HCT116 (cell line): Measurements from ENCODE around the gene SLC35F3. TPM values are rescaled to one million over a fixed set of nuclear protein-coding genes. Genes with fewer than 3 reads are reported as not detected.

ENCODE experiments used
- ATAC-seq: fragments of 200-7000 bp; cut with Tn5 transposase; 2 replicates; pipeline ENCODE4 v1.9.1; 2020; ENCODE audit warnings: mild to moderate bottlenecking, moderate library complexity
- BruUV-seq: library from RNA; stranded (reverse); fragments of 400-500 nt; replicated peaks from 2 replicates; lab custom pipeline; 2021; lab: Mats Ljungman, UMichigan
- CTCF ChIA-PET: fragments of 300-600 bp; sonication (Branson Sonifier 250); formaldehyde crosslinking; loops from one replicate; lab custom pipeline; 2021; ENCODE audit warnings: antibody characterized with exemption; lab: Charles Lee
- POLR2A ChIA-PET: fragments of 300-600, 350-600 bp; sonication (Branson Sonifier 250); formaldehyde crosslinking; loops from one replicate; lab custom pipeline; 2021; ENCODE audit warnings: antibody characterized with exemption; lab: Charles Lee
- RAD21 ChIA-PET, 2 experiments: fragments of 300-600 bp; sonication (Branson Sonifier 250); formaldehyde crosslinking; loops; one replicate each; lab custom pipeline; 2023; ENCODE audit warnings: low total read pairs in 2 of 2; ENCODE audit not compliant: uncharacterized antibody in 2 of 2, unreplicated experiment in 2 of 2, low non-redundant PET in 1 of 2; lab: Charles Lee
- DNase-seq: peaks from one replicate; pipeline ENCODE4 v3.0.0-alpha.2; 2010; ENCODE audit warnings: low read depth, low spot score
- H2AFZ ChIP-seq: fragments of 200-600 bp; shearing (Covaris generic), sonication (generic); 2 replicates; pipeline ENCODE4 v1.6.1; 2017; ENCODE audit warnings: low read depth, mixed run types, mixed read lengths, antibody characterized with exemption, low read length; ENCODE audit not compliant: poor library complexity, severe bottlenecking
- H3K27ac ChIP-seq: 2 replicates; pipeline ENCODE4 v1.5.1; 2012; ENCODE audit warnings: low read depth, low read length
- H3K27me3 ChIP-seq: fragments of 200-600 bp; sonication (generic); 2 replicates; pipeline ENCODE4 v1.6.1; 2016; ENCODE audit warnings: mixed run types, low read length, mixed read lengths; ENCODE audit not compliant: insufficient read depth
- H3K36me3 ChIP-seq, 2 experiments: fragments of 200-500 bp in 1 of 2; fragments of 200-600 bp in 1 of 2; sonication (Bioruptor generic) in 1 of 2; sonication (generic) in 1 of 2; 2 replicates each; pipeline versions ENCODE4 v1.5.1 to v1.6.1; 2014 to 2016; ENCODE audit warnings: low read length in 2 of 2, inconsistent platforms in 1 of 2, mixed read lengths in 1 of 2, mixed run types in 1 of 2; ENCODE audit not compliant: insufficient read depth in 2 of 2, control insufficient read depth in 1 of 2
- H3K4me1 ChIP-seq, 2 experiments: fragments of 200-600 bp in 1 of 2; sonication (generic) in 1 of 2; 2 replicates each; pipeline versions ENCODE4 v1.5.1 to v1.6.1; 2012 to 2017; ENCODE audit warnings: low read length in 2 of 2, inconsistent platforms in 1 of 2, mild to moderate bottlenecking in 1 of 2, mixed read lengths in 1 of 2, mixed run types in 1 of 2, moderate library complexity in 1 of 2; ENCODE audit not compliant: insufficient read depth in 2 of 2, control insufficient read depth in 1 of 2
- H3K4me2 ChIP-seq: fragments of 200-600 bp; sonication (generic); 2 replicates; pipeline ENCODE4 v1.6.1; 2017; ENCODE audit warnings: mixed run types, low read length, mixed read lengths
- H3K4me3 ChIP-seq, 2 experiments: fragments of 200-600 bp in 1 of 2; sonication (generic) in 1 of 2; replicated peaks in 1 of 2; 2 replicates each; pipeline ENCODE4 v1.5.1; 2011 to 2016; ENCODE audit warnings: low read length in 2 of 2, control low read depth in 1 of 2, low read depth in 1 of 2, mild to moderate bottlenecking in 1 of 2, mixed read lengths in 1 of 2, mixed run types in 1 of 2
- H3K79me2 ChIP-seq: fragments of 200-600 bp; sonication (generic); 2 replicates; pipeline ENCODE4 v1.6.1; 2017; ENCODE audit warnings: mild to moderate bottlenecking, mixed run types, low read length, moderate library complexity, mixed read lengths; ENCODE audit not compliant: insufficient read depth
- H3K9ac ChIP-seq: fragments of 200-600 bp; sonication (generic); 2 replicates; pipeline ENCODE4 v1.6.1; 2016; ENCODE audit warnings: low read length, mixed read lengths
- H3K9me2 ChIP-seq: fragments of 200-600 bp; sonication (generic), shearing (Covaris generic); 2 replicates; pipeline ENCODE4 v1.6.1; 2017; ENCODE audit warnings: mixed run types, mild to moderate bottlenecking, moderate library complexity; ENCODE audit not compliant: insufficient read depth
- H3K9me3 ChIP-seq, 2 experiments: fragments of 200-500 bp in 1 of 2; fragments of 200-600 bp in 1 of 2; sonication (Bioruptor generic) in 1 of 2; sonication (generic) in 1 of 2; 2 replicates each; pipeline ENCODE4 v1.6.1; 2014 to 2017; ENCODE audit warnings: low read length in 2 of 2, mixed read lengths in 2 of 2, inconsistent platforms in 1 of 2, low read depth in 1 of 2, mild to moderate bottlenecking in 1 of 2, mixed run types in 1 of 2, moderate library complexity in 1 of 2; ENCODE audit not compliant: control insufficient read depth in 1 of 2, insufficient read depth in 1 of 2
- H4K20me1 ChIP-seq: fragments of 200-600 bp; sonication (generic), shearing (Covaris generic); 2 replicates; pipeline ENCODE4 v1.6.1; 2017; ENCODE audit warnings: mixed run types, mild to moderate bottlenecking, moderate library complexity; ENCODE audit not compliant: insufficient read depth
- CBX3 ChIP-seq: IDR thresholded peaks from 2 replicates; pipeline ENCODE4 v1.6.1; 2012; ENCODE audit warnings: low read depth
- EGR1 ChIP-seq: IDR thresholded peaks from 2 replicates; pipeline ENCODE4 v1.6.1; 2012; ENCODE audit warnings: low read depth
- ELF1 ChIP-seq: IDR thresholded peaks from 2 replicates; pipeline ENCODE4 v1.6.1; 2012; ENCODE audit warnings: low read depth, borderline replicate concordance
- FOSL1 ChIP-seq: IDR thresholded peaks from 2 replicates; pipeline ENCODE4 v1.6.1; 2012; ENCODE audit warnings: low read depth
- JUND ChIP-seq: IDR thresholded peaks from 2 replicates; pipeline ENCODE4 v1.6.1; 2012
- RAD21 ChIP-seq: IDR thresholded peaks from 2 replicates; pipeline ENCODE4 v1.6.1; 2012; ENCODE audit warnings: low read depth, mild to moderate bottlenecking
- SP1 ChIP-seq: IDR thresholded peaks from 2 replicates; pipeline ENCODE4 v1.6.1; 2012; ENCODE audit warnings: low read depth
- SRF ChIP-seq: IDR thresholded peaks from 2 replicates; pipeline ENCODE4 v1.6.1; 2012; ENCODE audit warnings: low read depth
- TCF7L2 ChIP-seq: IDR thresholded peaks from 2 replicates; pipeline ENCODE4 v1.7.0; 2011; ENCODE audit warnings: borderline replicate concordance, inconsistent platforms; ENCODE audit not compliant: insufficient read depth, insufficient read length; ENCODE audit errors: extremely low read depth
- intact Hi-C: fragments of 100-400 bp; cut with micrococcal nuclease; formaldehyde crosslinking; loops from 2 replicates; pipeline ENCODE4 v1.10.0; 2022
- total RNA-seq: library from RNA; stranded (reverse); gene quantifications from one replicate; pipeline ENCODE4 v1.2.1, GENCODE V29; 2021; ENCODE audit not compliant: unreplicated experiment
- TF ChIP-seq, protein P1 (sequence below): IDR thresholded peaks from 2 replicates; pipeline ENCODE4 v1.6.1; 2012
- TF ChIP-seq, protein P2 (sequence below): IDR thresholded peaks from 2 replicates; pipeline ENCODE4 v1.6.1; 2012
- TF ChIP-seq, protein P3 (sequence below): IDR thresholded peaks from 2 replicates; pipeline ENCODE4 v1.6.1; 2011; ENCODE audit warnings: mild to moderate bottlenecking, low read length, moderate library complexity; ENCODE audit not compliant: insufficient replicate concordance; ENCODE audit errors: extremely low read depth

The SLC35F3 gene
- total RNA-seq, 1 experiment from 2014 or later, result 6.4 TPM

DNA sequence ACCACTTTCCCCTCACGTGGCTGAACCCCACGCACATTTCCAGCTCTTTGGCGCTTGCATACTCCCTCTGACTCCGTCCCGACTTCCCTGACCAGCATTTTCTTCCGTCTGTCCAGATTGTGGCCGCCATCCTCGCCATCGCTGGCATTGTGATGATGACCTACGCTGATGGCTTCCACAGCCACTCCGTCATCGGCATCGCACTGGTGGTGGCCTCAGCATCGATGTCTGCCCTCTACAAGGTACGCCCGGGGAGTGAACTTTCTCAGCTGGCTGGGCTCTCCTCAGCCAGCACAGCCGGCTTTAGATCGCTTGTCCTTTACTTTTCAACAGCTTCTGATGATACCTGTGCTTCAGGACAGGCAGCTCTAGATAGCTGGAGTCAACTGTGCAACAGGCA is 412.0 kb downstream of the SLC35F3 start:
- Histone ChIP-seq H3K27me3 (no peaks in the 10 kb centered on the region), H3K79me2 (no peaks in the 10 kb centered on the region), H3K27ac (no peak overlapping the region), H3K9me2 (no peaks in the 10 kb centered on the region), H3K4me2 (no peak overlapping the region), H4K20me1 (no peaks in the 10 kb centered on the region), H3K36me3 (no peaks in the 10 kb centered on the region), H3K4me3 (no peak overlapping the region)
- no peak for ATAC-seq
- no peak for DNase-seq
- POLR2A ChIA-PET, result no interaction called here
- intact Hi-C loops, result loop anchor here (10.0 kb wide), 1 partner anchor 1012 kb away; no protein-coding TSS in a partner anchor
- RAD21 ChIA-PET, result no interaction called here
- CTCF ChIA-PET, result no interaction called here
- no peak for TF ChIP-seq ELF1
- no peak for TF ChIP-seq CBX3
- no peak for TF ChIP-seq RAD21
- no peak for TF ChIP-seq JUND
- no peak for TF ChIP-seq FOSL1
- TF ChIP-seq, protein P1, sequence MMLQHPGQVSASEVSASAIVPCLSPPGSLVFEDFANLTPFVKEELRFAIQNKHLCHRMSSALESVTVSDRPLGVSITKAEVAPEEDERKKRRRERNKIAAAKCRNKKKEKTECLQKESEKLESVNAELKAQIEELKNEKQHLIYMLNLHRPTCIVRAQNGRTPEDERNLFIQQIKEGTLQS, result no peak
- TF ChIP-seq, protein P2, sequence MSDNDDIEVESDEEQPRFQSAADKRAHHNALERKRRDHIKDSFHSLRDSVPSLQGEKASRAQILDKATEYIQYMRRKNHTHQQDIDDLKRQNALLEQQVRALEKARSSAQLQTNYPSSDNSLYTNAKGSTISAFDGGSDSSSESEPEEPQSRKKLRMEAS, result no peak
- TF ChIP-seq, protein P3, sequence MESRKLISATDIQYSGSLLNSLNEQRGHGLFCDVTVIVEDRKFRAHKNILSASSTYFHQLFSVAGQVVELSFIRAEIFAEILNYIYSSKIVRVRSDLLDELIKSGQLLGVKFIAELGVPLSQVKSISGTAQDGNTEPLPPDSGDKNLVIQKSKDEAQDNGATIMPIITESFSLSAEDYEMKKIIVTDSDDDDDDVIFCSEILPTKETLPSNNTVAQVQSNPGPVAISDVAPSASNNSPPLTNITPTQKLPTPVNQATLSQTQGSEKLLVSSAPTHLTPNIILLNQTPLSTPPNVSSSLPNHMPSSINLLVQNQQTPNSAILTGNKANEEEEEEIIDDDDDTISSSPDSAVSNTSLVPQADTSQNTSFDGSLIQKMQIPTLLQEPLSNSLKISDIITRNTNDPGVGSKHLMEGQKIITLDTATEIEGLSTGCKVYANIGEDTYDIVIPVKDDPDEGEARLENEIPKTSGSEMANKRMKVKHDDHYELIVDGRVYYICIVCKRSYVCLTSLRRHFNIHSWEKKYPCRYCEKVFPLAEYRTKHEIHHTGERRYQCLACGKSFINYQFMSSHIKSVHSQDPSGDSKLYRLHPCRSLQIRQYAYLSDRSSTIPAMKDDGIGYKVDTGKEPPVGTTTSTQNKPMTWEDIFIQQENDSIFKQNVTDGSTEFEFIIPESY, result no peak
- TF ChIP-seq SP1, result no peak
- no peak for TF ChIP-seq TCF7L2
- TF ChIP-seq SRF, result no peak
- TF ChIP-seq EGR1, result no peak
- TF ChIP-seq, all 23 proteins: peak for 0
- BruUV-seq, result no TSS peak
- H3K9me3 ChIP-seq, result no peaks in the 10 kb centered on the region
- 0 out of 4 replicates have a peak, but pooled peaks cover 0 to 6% of the 10 kb centered on the region in 2 experiments for H3K4me1 ChIP-seq
- no peak overlapping the region for H2AFZ ChIP-seq
- no peak overlapping the region for H3K9ac ChIP-seq
